HFFc6 (cell line): ENCODE measurements around the gene ATP2A1. TPM values are rescaled to one million over a fixed set of nuclear protein-coding genes. Genes with fewer than 3 reads are reported as not detected.

Source experiments
- DNase-seq: peaks from one replicate; pipeline ENCODE4 v3.0.0-alpha.2; 2018
- H3K27ac Mint-ChIP-seq: 2 replicates; pipeline ENCODE4 v1.8.0; 2020; ENCODE audit warnings: mild to moderate bottlenecking, mixed read lengths
- H3K27me3 Mint-ChIP-seq: 2 replicates; pipeline ENCODE4 v1.8.0; 2021; ENCODE audit warnings: mild to moderate bottlenecking, moderate library complexity, mixed read lengths; ENCODE audit not compliant: insufficient read depth
- H3K36me3 Mint-ChIP-seq: 2 replicates; pipeline ENCODE4 v1.8.0; 2021; ENCODE audit warnings: low read depth, mixed read lengths
- H3K4me1 Mint-ChIP-seq: 2 replicates; pipeline ENCODE4 v1.8.0; 2020; ENCODE audit warnings: low read depth, mixed read lengths
- H3K4me3 Mint-ChIP-seq: 2 replicates; pipeline ENCODE4 v1.8.0; 2020; ENCODE audit warnings: mild to moderate bottlenecking, moderate library complexity, mixed read lengths
- H3K9me3 Mint-ChIP-seq: 2 replicates; pipeline ENCODE4 v1.8.0; 2020; ENCODE audit warnings: mild to moderate bottlenecking, mixed read lengths
- total RNA-seq, 6 experiments: library from RNA; stranded (reverse); fragmentation: NEBNext Ultra II Directional; extraction: Animal tissue kit (Norgen Biotek cat#: 25700); gene quantifications; 2 replicates in 1 of 6; 3 replicates in 5 of 6; pipeline ENCODE4 v1.2.3, GENCODE V29; 2021
- TF ChIP-seq, protein P1 (sequence below): fragments of 200-600 bp; sonication (generic); IDR thresholded peaks from 2 replicates; pipeline ENCODE4 v1.5.0; 2021; ENCODE audit warnings: antibody characterized with exemption, mild to moderate bottlenecking

Gene ATP2A1
- total RNA-seq, 6 experiments from 2014 or later: 0.26 to 0.85 (median 0.54) TPM

DNA sequence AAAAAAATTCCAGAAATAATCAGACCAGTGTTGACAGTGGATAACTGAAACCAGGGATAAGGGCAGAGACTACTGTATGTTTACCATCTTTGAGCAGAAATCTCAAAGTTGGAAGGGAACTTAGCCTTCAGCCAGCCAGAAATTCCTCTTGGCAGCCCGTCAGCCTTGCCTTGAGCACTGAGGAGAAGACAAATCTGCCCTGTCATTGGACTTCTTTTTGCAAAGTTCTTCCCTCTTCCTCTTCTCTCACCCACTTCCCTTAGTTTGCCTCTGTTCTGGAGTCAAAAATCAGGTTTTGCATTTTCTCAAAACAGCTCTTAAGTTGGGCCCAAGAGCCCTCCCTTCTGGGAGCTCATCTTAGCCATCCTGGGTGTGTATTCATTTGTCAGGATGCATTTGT lies 38.4 kb upstream of the ATP2A1 start:
- H3K4me1 Mint-ChIP-seq: peaks cover 5% of the 10 kb centered on the region
- TF ChIP-seq, protein P1, sequence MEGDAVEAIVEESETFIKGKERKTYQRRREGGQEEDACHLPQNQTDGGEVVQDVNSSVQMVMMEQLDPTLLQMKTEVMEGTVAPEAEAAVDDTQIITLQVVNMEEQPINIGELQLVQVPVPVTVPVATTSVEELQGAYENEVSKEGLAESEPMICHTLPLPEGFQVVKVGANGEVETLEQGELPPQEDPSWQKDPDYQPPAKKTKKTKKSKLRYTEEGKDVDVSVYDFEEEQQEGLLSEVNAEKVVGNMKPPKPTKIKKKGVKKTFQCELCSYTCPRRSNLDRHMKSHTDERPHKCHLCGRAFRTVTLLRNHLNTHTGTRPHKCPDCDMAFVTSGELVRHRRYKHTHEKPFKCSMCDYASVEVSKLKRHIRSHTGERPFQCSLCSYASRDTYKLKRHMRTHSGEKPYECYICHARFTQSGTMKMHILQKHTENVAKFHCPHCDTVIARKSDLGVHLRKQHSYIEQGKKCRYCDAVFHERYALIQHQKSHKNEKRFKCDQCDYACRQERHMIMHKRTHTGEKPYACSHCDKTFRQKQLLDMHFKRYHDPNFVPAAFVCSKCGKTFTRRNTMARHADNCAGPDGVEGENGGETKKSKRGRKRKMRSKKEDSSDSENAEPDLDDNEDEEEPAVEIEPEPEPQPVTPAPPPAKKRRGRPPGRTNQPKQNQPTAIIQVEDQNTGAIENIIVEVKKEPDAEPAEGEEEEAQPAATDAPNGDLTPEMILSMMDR: no peak
- H3K9me3 Mint-ChIP-seq: no peaks in the 10 kb centered on the region
- peak overlapping the region; percentile 72 for H3K27ac Mint-ChIP-seq
- no peak for DNase-seq
- H3K4me3 Mint-ChIP-seq: no peak overlapping the region
- peaks cover 4% of the 10 kb centered on the region for H3K27me3 Mint-ChIP-seq
- peaks cover 20% of the 10 kb centered on the region for H3K36me3 Mint-ChIP-seq

DNA sequence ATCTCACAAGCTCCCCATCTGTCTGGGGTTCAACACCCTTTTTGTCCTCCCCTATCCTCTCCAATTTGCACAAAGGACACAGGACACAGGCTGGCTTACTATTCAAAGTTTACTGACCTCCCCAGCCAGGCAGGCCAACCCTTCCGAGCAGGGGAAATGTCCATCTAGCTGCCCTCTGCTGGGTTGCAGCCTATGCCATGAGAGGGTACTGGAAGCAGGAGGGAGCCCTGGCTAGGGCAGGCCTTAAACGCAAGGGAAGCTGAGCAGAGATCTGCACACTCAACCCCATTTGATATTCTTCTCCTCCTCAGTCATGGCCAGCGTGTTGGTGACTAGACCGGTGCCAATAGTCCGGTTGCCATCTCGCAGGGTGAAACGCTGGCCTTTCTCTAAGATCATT lies 35.6 kb upstream of the ATP2A1 start:
- no peaks in the 10 kb centered on the region for H3K9me3 Mint-ChIP-seq
- no peak for DNase-seq
- peaks cover 3% of the 10 kb centered on the region for H3K27me3 Mint-ChIP-seq
- no peak overlapping the region for H3K4me3 Mint-ChIP-seq
- H3K27ac Mint-ChIP-seq: no peak overlapping the region
- peaks cover 27% of the 10 kb centered on the region for H3K36me3 Mint-ChIP-seq
- H3K4me1 Mint-ChIP-seq: peaks cover 15% of the 10 kb centered on the region
- TF ChIP-seq, protein P1: no peak

DNA sequence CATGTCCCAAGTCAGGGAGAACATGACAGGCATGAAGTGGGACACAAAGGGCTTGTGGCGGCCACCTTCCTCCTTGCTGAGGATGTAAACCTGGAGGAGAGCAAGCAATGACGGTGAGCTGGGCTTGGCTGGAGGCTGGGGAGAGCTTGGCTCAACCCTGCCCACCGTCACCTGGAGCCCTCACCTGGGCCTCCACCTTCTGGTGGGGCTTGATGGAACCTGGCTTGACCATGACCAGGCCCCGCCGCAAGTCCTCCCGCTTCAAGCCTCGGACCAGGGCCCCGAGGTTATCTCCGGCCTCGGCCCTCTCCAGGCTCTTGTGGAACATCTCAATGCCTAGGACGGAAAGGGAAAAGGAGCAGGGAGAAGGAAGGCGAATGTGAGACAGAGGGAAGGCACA lies 34.5 kb upstream of the ATP2A1 start:
- H3K4me1 Mint-ChIP-seq: peaks cover 15% of the 10 kb centered on the region
- no peaks in the 10 kb centered on the region for H3K9me3 Mint-ChIP-seq
- no peak for DNase-seq
- H3K4me3 Mint-ChIP-seq: no peak overlapping the region
- peaks cover 3% of the 10 kb centered on the region for H3K27me3 Mint-ChIP-seq
- H3K27ac Mint-ChIP-seq: no peak overlapping the region
- TF ChIP-seq, protein P1: no peak
- H3K36me3 Mint-ChIP-seq: peaks cover 19% of the 10 kb centered on the region

DNA sequence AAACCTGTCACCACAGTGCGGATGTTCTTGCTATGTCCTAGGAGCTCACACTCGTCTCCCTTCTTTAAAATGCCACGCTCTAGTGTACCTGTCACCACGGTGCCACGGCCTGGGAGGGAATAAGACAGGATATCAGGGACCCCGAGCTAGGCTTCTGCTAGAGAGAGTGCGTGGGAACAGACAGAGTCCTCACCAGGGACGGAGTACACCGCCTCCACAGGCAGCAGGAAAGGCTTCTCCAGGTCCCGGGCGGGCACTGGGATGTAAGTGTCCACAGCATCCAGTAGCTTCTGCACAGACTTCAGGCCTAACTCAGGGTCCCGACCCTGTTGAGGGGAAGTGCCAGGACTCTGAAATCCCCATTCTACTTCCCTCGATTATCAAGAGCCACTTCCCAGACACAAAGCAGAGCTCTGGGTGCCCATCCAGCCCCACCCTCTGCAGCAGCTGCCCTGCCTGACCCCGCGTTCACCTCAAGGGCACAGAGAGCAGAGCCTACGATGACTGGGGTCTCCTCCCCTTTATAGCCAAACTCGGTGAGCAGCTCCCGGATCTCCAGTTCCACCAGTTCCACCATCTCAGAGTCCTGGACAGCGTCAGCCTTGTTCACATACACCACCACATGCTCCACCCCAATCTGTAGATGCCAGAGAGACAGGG lies 33.9 kb upstream of the ATP2A1 start:
- Mint-ChIP-seq H3K9me3 (no peaks in the 10 kb centered on the region), H3K4me3 (peak overlapping the region; percentile 95), H3K27ac (no peak overlapping the region), H3K4me1 (peaks cover 15% of the 10 kb centered on the region), H3K36me3 (peaks cover 19% of the 10 kb centered on the region), H3K27me3 (peaks cover 3% of the 10 kb centered on the region)
- TF ChIP-seq, protein P1: no peak
- no peak for DNase-seq

DNA sequence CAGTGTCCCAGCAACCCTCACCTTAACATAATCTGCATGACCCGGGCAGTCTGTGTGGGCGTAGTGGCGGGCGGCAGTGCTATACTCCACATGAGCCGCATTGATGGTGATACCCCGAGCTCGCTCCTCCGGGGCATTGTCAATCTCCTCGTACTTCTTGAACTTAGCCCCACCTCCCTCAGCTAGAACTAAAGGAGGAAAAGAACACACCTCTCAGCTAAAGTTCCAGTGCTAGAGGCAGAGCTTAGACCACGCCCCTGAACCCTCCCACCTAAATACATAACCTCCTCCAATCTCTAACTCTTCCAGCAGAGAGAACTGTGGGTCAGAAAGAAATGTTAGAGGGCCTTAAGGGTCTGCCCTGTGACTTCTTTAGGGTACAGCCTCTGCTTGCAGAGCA lies 33.0 kb upstream of the ATP2A1 start:
- TF ChIP-seq, protein P1: no peak
- peaks cover 15% of the 10 kb centered on the region for H3K4me1 Mint-ChIP-seq

DNA sequence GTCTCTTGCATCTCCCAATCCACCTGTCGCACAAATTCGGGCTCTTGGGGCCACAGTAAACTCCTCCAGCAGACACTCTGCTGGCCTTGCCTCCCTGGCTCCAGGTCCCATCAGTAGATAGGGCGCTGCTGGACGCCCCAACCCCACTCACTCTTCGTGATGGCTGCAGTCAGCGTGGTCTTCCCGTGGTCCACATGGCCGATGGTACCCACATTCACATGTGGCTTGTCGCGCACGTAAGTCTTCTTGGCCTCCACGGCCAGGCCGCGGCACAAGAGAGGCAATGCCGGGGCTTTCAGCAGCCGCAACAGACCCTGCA lies 32.6 kb upstream of the ATP2A1 start:
- DNase-seq: no peak
- Mint-ChIP-seq H3K36me3 (peaks cover 19% of the 10 kb centered on the region), H3K9me3 (no peaks in the 10 kb centered on the region), H3K4me1 (peaks cover 15% of the 10 kb centered on the region), H3K4me3 (peak overlapping the region; percentile 95), H3K27ac (peak overlapping the region; percentile 91), H3K27me3 (peaks cover 3% of the 10 kb centered on the region)
- TF ChIP-seq, protein P1: no peak

More for the DNA sequence above, 33.0 kb upstream of the ATP2A1 start:
- no peak for DNase-seq
- peaks cover 3% of the 10 kb centered on the region for H3K27me3 Mint-ChIP-seq
- H3K36me3 Mint-ChIP-seq: peaks cover 19% of the 10 kb centered on the region
- no peaks in the 10 kb centered on the region for H3K9me3 Mint-ChIP-seq
- H3K4me3 Mint-ChIP-seq: peak overlapping the region; percentile 95
- peak overlapping the region; percentile 91 for H3K27ac Mint-ChIP-seq
